H9 (cell line): ENCODE measurements around the gene MAPKAP1. TPM values are rescaled to one million over a fixed set of nuclear protein-coding genes. Genes with fewer than 3 reads are reported as not detected.

ENCODE experiments used
- DNase-seq: peaks from one replicate; pipeline ENCODE4 v3.0.0-alpha.2; 2017
- H2AFZ ChIP-seq: one replicate; pipeline ENCODE4 v1.6.1; 2013; ENCODE audit warnings: mild to moderate bottlenecking, low read length, control low read depth, moderate library complexity
- H2AK5ac ChIP-seq: 2 replicates; pipeline ENCODE4 v1.6.1; 2013; ENCODE audit warnings: low read length, control low read depth, mixed read lengths; ENCODE audit not compliant: insufficient read length
- H2BK120ac ChIP-seq: one replicate; pipeline ENCODE4 v1.6.1; 2013; ENCODE audit warnings: low read depth, mild to moderate bottlenecking, low read length, control low read depth, inconsistent platforms; ENCODE audit not compliant: poor library complexity, severe bottlenecking
- H2BK12ac ChIP-seq: 2 replicates; pipeline ENCODE4 v1.6.1; 2013; ENCODE audit warnings: low read length, control low read depth, mixed read lengths, low read depth; ENCODE audit not compliant: insufficient read length
- H2BK15ac ChIP-seq: 2 replicates; pipeline ENCODE4 v1.6.1; 2013; ENCODE audit warnings: low read depth, low read length, control low read depth
- H2BK20ac ChIP-seq: one replicate; pipeline ENCODE4 v1.6.1; 2013; ENCODE audit warnings: low read depth, mild to moderate bottlenecking, low read length, control low read depth, inconsistent platforms; ENCODE audit not compliant: poor library complexity, severe bottlenecking
- H2BK5ac ChIP-seq: 2 replicates; pipeline ENCODE4 v1.6.1; 2013; ENCODE audit warnings: low read length, control low read depth, mixed read lengths; ENCODE audit not compliant: insufficient read length
- H3K14ac ChIP-seq: 2 replicates; pipeline ENCODE4 v1.6.1; 2013; ENCODE audit warnings: low read length, control low read depth; ENCODE audit not compliant: insufficient read depth
- H3K18ac ChIP-seq: 2 replicates; pipeline ENCODE4 v1.6.1; 2013; ENCODE audit warnings: low read depth, mild to moderate bottlenecking, mixed read lengths, low read length, control low read depth; ENCODE audit not compliant: insufficient read length
- H3K23ac ChIP-seq: 2 replicates; pipeline ENCODE4 v1.6.1; 2013; ENCODE audit warnings: low read length, control low read depth, mixed read lengths, low read depth; ENCODE audit not compliant: insufficient read length
- H3K23me2 ChIP-seq: 2 replicates; pipeline ENCODE4 v1.6.1; 2013; ENCODE audit warnings: low read depth, mild to moderate bottlenecking, mixed read lengths, low read length, control low read depth; ENCODE audit not compliant: insufficient read length, poor library complexity, severe bottlenecking
- H3K27ac ChIP-seq: 2 replicates; pipeline ENCODE4 v1.5.1; 2013; ENCODE audit warnings: low read length, control low read depth, mixed read lengths, low read depth; ENCODE audit not compliant: insufficient read length
- H3K27me3 ChIP-seq: 2 replicates; pipeline ENCODE4 v1.6.1; 2013; ENCODE audit warnings: low read length, control low read depth, inconsistent platforms; ENCODE audit not compliant: insufficient read depth
- H3K4ac ChIP-seq: 2 replicates; pipeline ENCODE4 v1.6.1; 2013; ENCODE audit warnings: low read depth, mild to moderate bottlenecking, control low read depth, inconsistent platforms, low read length, moderate library complexity
- H3K4me1 ChIP-seq: 2 replicates; pipeline ENCODE4 v1.6.1; 2013; ENCODE audit warnings: low read length, control low read depth, inconsistent platforms; ENCODE audit not compliant: insufficient read depth
- H3K4me2 ChIP-seq: 2 replicates; pipeline ENCODE4 v1.6.1; 2013; ENCODE audit warnings: low read length, control low read depth, mixed read lengths; ENCODE audit not compliant: insufficient read length, insufficient read depth
- H3K56ac ChIP-seq: 2 replicates; pipeline ENCODE4 v1.6.1; 2013; ENCODE audit warnings: low read depth, mild to moderate bottlenecking, mixed read lengths, low read length, control low read depth; ENCODE audit not compliant: insufficient read length
- H3K79me1 ChIP-seq: 2 replicates; pipeline ENCODE4 v1.6.1; 2013; ENCODE audit warnings: low read depth, mild to moderate bottlenecking, moderate library complexity, low read length, control low read depth, inconsistent platforms; ENCODE audit not compliant: insufficient read depth, poor library complexity, severe bottlenecking
- H3K79me2 ChIP-seq: 2 replicates; pipeline ENCODE4 v1.6.1; 2013; ENCODE audit warnings: low read length, control low read depth, inconsistent platforms; ENCODE audit not compliant: insufficient read depth
- H3K9ac ChIP-seq: 2 replicates; pipeline ENCODE4 v1.6.1; 2013; ENCODE audit warnings: low read length, control low read depth, mixed read lengths; ENCODE audit not compliant: insufficient read length; ENCODE audit errors: extremely low read depth
- H3K9me3 ChIP-seq: one replicate; pipeline ENCODE4 v1.6.1; 2013; ENCODE audit warnings: low read depth, low read length, inconsistent platforms; ENCODE audit not compliant: control insufficient read depth
- H3T11ph ChIP-seq: one replicate; pipeline ENCODE4 v1.6.1; 2013; ENCODE audit warnings: mild to moderate bottlenecking, low read length, control low read depth, inconsistent platforms
- H4K20me1 ChIP-seq: one replicate; pipeline ENCODE4 v1.6.1; 2013; ENCODE audit not compliant: control insufficient read depth, insufficient read length, insufficient read depth
- H4K5ac ChIP-seq: 2 replicates; pipeline ENCODE4 v1.6.1; 2013; ENCODE audit warnings: low read depth, mild to moderate bottlenecking, mixed read lengths, low read length, control low read depth; ENCODE audit not compliant: insufficient read length
- H4K8ac ChIP-seq: replicated peaks from 2 replicates; pipeline ENCODE4 v1.6.1; 2013; ENCODE audit warnings: low read length, control low read depth, mixed read lengths, low read depth; ENCODE audit not compliant: insufficient read length
- H4K91ac ChIP-seq: 2 replicates; pipeline ENCODE4 v1.6.1; 2013; ENCODE audit warnings: low read depth, mild to moderate bottlenecking, moderate library complexity, mixed read lengths, low read length, control low read depth; ENCODE audit not compliant: insufficient read length
- H3K27ac Mint-ChIP-seq, 3 experiments: 2 replicates in 2 of 3; 3 replicates in 1 of 3; pipeline ENCODE4 v1.8.0; 2020 to 2021; ENCODE audit warnings: mixed read lengths in 3 of 3, mild to moderate bottlenecking in 1 of 3, moderate library complexity in 1 of 3
- H3K27me3 Mint-ChIP-seq: 2 replicates; pipeline ENCODE4 v1.8.0; 2021; ENCODE audit warnings: low read depth, mild to moderate bottlenecking, moderate library complexity, mixed read lengths
- H3K36me3 Mint-ChIP-seq, 3 experiments: 2 replicates in 2 of 3; 3 replicates in 1 of 3; pipeline ENCODE4 v1.8.0; 2020 to 2021; ENCODE audit warnings: low read depth in 3 of 3, mixed read lengths in 3 of 3; ENCODE audit not compliant: insufficient read depth in 1 of 3
- H3K4me1 Mint-ChIP-seq, 2 experiments: 2 replicates each; pipeline ENCODE4 v1.8.0; 2020; ENCODE audit warnings: mixed read lengths in 2 of 2
- H3K4me3 Mint-ChIP-seq, 2 experiments: 2 replicates in 1 of 2; 3 replicates in 1 of 2; pipeline ENCODE4 v1.8.0; 2020 to 2021; ENCODE audit warnings: mild to moderate bottlenecking in 2 of 2, mixed read lengths in 2 of 2, moderate library complexity in 1 of 2
- H3K9me3 Mint-ChIP-seq, 2 experiments: 2 replicates in 1 of 2; 3 replicates in 1 of 2; pipeline ENCODE4 v1.8.0; 2020; ENCODE audit warnings: mild to moderate bottlenecking in 2 of 2, mixed read lengths in 2 of 2, moderate library complexity in 1 of 2
- WGBS: extraction: QIAGEN DNeasy Blood & Tissue Kit; methylation state at CpG from one replicate; pipeline ENCODE4 v1.1.7; 2013; ENCODE audit warnings: missing lambda C conversion rate, low lambda C conversion rate, mixed read lengths; ENCODE audit not compliant: insufficient read length; ENCODE audit errors: extremely low coverage; 5-methylcytosine and 5-hydroxymethylcytosine counted together
- total RNA-seq: library from RNA; stranded (reverse); gene quantifications from 2 replicates; pipeline ENCODE4 v1.2.1, GENCODE V29; 2021
- TF ChIP-seq, protein P1 (sequence below): fragments of 200-600 bp; sonication (generic); conservative IDR thresholded peaks from 3 replicates; pipeline ENCODE4 v1.8.0; 2021; ENCODE audit warnings: antibody characterized with exemption, mild to moderate bottlenecking

The MAPKAP1 gene
- total RNA-seq, 1 experiment from 2014 or later, result 97.0 TPM

DNA sequence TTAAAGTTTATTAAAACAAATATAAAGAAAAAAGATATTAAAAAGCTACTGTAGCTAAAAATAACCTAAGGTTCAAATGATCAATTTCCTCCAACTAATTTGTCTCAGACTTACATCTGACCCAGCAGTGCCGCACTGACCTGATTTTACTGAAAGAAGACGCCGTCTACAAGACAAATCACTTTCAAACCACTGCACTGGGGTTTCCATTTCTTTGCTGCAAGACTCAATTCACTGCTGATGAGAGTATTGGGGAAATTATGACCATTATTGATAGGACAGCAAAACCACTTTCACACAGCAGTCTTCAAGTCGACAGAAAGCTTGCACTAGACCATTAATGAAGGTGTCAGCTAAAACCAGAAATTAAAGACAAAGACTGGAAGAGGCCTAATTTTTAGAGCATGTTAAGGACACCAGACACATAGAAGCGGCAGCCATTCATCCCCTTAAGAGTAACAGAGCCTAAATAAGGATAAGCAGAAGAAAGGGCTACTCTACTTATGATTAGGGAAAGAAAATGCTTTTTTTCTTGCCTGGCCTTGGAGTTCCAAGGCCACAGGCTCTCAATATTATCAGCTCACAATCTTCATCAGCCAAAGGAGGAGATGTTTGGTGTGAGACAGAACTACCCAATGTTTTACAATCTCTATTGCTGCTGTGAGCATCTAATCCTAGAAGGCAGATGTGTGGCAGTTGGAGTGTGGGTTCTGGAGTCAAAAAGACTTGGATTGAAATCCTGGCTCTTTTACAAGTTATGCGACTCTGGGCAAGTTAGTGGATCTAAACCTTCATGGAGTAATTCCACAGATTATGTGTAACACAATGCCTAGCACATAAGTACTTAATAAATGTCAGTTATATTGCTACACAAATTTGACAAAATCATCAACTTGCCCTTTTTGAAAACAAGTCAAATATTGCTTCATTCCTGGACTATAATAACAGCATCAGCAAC, 190.7 kb downstream of the MAPKAP1 start:
- Histone ChIP-seq H2BK15ac (no peak overlapping the region), H3K9ac (no peak overlapping the region), H3K14ac (no peak overlapping the region), H3K9me3 (no peaks in the 10 kb centered on the region), H3K27me3 (no peaks in the 10 kb centered on the region), H2AK5ac (no peak overlapping the region), H2BK12ac (no peak overlapping the region), H4K91ac (no peak overlapping the region), H3K23me2 (no peaks in the 10 kb centered on the region), H3K23ac (no peak overlapping the region), H3T11ph (no peak overlapping the region), H3K4me1 (peaks cover 19% of the 10 kb centered on the region; the same call in 1 of the 2 replicates), H3K4ac (no peak overlapping the region), H3K79me1 (no peaks in the 10 kb centered on the region), H2BK20ac (no peak overlapping the region), H3K18ac (no peak overlapping the region), H2AFZ (no peak overlapping the region), H4K8ac (no peak overlapping the region), H3K79me2 (no peaks in the 10 kb centered on the region), H2BK120ac (no peak overlapping the region), H4K20me1 (no peaks in the 10 kb centered on the region), H4K5ac (no peak overlapping the region), H3K27ac (no peak overlapping the region), H3K56ac (no peak overlapping the region), H3K4me2 (no peak overlapping the region), H2BK5ac (no peak overlapping the region)
- peaks cover 53 to 55% of the 10 kb centered on the region in 2 experiments for H3K4me1 Mint-ChIP-seq
- H3K4me3 Mint-ChIP-seq, result no peak overlapping the region
- peak overlapping the region in 1 of 3 experiments; percentile 42; a peak in 1 of 7 replicates for H3K27ac Mint-ChIP-seq
- TF ChIP-seq, protein P1, sequence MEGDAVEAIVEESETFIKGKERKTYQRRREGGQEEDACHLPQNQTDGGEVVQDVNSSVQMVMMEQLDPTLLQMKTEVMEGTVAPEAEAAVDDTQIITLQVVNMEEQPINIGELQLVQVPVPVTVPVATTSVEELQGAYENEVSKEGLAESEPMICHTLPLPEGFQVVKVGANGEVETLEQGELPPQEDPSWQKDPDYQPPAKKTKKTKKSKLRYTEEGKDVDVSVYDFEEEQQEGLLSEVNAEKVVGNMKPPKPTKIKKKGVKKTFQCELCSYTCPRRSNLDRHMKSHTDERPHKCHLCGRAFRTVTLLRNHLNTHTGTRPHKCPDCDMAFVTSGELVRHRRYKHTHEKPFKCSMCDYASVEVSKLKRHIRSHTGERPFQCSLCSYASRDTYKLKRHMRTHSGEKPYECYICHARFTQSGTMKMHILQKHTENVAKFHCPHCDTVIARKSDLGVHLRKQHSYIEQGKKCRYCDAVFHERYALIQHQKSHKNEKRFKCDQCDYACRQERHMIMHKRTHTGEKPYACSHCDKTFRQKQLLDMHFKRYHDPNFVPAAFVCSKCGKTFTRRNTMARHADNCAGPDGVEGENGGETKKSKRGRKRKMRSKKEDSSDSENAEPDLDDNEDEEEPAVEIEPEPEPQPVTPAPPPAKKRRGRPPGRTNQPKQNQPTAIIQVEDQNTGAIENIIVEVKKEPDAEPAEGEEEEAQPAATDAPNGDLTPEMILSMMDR, result no peak
- WGBS, result no CpG with 5 or more reads among the region's 6 CpGs
- DNase-seq, result no peak
- no peaks in the 10 kb centered on the region for H3K27me3 Mint-ChIP-seq
- H3K9me3 Mint-ChIP-seq, result no peaks in the 10 kb centered on the region
- H3K36me3 Mint-ChIP-seq, result peaks cover 0 to 2% (median 0%) of the 10 kb centered on the region in 3 experiments; a peak in 2 of 7 replicates
